GM21381 (cell line): Measurements from ENCODE around the gene CCNA1.
A peak's percentile ranks its signal among the peaks of the same experiment; 100 is the strongest.

Source experiments
- ATAC-seq: cut with Tn5 transposase; IDR thresholded peaks from one replicate; pipeline ENCODE4 v1.9.1; 2021; ENCODE audit warnings: mild to moderate bottlenecking, moderate library complexity; ENCODE audit not compliant: unreplicated experiment

CCNA1 gene

DNA sequence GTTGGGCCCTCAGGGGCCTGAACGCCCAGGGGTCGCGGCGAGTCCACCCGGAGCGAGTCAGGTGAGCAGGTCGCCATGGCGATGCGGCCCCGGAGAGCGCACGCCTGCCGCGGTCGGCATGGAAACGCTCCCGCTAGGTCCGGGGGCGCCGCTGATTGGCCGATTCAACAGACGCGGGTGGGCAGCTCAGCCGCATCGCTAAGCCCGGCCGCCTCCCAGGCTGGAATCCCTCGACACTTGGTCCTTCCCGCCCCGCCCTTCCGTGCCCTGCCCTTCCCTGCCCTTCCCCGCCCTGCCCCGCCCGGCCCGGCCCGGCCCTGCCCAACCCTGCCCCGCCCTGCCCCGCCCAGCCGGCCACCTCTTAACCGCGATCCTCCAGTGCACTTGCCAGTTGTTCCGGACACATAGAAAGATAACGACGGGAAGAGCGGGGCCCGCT lies at the start of gene CCNA1:
Gene CCNA1 (plus strand): TSS at position 390 of the 439 bp plus-strand sequence. CDS start 562 bp downstream, outside the sequence.
- ATAC-seq, result no peak

DNA sequence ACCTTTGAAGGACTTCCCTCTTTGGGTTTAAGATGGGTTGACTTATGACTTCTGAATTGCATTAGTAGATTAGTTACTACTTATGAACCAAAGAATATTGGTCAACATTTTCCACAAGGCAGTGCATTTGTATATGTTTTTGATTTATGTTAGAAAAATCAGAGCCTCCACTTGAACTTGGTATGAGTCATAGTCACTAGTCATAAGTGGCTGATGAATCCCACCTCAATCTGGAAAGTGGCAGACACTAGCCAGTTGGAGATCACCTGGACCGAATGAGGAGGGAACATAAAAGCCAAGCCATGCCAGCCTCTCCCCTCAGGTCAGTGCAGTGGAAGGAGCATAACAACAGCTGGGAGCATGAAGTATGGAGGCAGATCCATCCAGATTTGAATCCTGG lies 46.8 kb upstream of the CCNA1 start:
- no peak for ATAC-seq

DNA sequence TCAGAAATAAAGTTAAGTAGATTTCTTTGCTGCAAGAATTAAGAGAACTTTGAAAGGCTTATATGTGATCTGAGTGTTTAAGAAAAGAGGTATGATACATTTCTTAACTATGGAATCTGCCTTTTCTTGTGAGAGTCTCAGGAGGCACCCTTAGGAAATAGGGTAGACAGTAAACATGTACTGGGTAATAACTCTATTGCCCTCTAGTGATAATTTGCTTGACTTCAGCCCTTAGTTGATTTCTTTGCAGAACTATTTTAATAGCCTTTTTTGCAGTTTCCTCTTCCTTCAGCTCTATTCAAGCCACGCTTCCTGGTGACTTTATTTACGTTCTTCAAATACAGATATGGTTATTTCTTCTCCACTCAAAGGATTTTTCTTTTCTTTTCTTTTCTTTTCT lies 37.0 kb upstream of the CCNA1 start:
- ATAC-seq, result no peak

DNA sequence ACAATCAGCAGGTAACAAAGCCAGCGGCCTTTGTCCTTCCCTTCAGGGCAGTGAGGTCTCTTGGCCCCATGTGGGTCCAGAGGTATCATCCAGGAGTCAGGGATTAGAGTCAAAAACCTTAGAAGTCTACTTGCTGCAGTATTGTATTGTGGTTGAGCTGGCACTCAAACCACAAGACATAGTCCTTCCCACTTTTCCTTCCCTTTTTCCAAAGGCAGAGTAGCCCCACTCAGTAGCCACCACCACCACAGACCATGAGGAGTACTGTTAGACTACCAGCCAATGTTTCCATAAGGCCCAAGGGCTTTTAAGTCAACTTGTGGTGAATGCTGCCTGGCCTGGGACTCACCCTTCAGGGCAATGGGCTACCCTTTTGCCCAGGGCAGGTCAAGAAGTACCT lies 27.1 kb upstream of the CCNA1 start:
- no peak for ATAC-seq

DNA sequence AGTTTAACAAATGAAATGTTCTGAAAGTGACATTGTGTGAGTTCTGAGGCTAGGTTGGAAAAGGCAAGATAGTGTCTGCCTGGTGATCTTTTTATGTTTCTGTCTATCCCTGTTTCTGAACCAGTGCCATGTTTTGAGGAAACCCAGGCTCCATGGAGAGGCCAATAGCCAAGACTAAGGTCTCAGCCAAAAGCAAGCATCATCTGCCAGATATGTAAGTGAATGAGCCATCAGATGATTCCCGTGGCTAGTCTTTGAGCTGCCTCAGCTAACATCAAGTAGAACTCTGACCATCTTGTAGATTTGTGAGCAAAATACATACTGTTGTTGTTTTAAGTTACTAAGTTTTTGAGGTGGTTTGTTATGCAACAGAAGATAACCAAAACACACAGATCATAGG lies 19.6 kb upstream of the CCNA1 start:
- no peak for ATAC-seq

DNA sequence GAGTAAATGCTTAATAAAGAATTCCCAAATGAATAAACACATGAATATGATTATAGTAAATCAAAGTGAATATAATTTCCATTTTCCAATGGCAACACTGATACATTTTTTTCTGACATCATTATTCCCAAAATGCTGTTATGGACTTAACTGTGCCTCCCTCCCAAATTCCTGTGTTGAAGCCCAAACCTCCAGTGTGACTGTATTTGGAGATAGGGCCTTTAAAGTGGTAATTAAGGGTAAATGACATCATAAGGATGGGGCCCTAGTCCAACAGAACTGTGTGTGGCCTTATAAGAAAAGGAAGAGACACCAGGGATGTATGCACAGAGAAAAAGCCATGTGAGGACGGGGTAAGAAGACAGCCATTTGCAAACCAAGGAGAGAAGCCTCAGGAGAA lies 19.1 kb upstream of the CCNA1 start:
- no peak for ATAC-seq

DNA sequence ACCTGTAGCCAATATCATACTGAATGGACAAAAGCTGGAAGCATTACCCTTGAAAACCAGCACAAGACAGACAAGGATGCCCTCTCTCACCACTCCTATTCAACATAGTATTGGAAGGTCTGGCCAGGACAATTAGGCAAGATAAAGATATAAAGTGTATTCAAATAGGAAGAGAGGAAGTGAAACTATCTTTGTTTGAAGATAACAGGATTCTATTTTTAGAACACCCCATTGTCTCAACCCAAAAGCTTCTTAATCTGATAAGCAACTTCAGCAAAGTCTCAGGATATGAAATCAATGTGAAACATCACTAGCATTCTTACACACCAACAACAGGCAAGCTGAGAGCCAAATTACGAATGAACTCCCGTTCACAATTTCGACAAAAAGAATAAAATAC lies 17.8 kb upstream of the CCNA1 start:
- ATAC-seq, result no peak

DNA sequence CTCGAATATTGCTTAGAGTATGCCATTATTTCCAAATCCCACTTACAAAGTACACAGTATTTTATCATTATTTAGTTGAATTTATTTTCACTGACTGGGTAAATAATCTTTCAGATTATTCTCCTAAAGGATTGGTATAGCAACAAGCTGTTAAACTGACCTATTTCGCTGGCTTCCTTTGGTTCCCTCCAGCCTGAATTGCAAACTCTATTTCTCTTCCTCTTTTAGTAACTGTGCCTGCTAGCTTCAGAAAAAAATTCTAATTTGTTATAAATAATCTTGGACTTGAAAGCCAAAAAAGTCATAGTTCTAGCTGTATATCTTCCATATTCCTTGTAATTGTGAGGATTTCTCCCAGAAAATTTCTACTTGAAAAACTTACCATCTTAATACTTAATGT lies 15.0 kb upstream of the CCNA1 start:
- no peak for ATAC-seq

DNA sequence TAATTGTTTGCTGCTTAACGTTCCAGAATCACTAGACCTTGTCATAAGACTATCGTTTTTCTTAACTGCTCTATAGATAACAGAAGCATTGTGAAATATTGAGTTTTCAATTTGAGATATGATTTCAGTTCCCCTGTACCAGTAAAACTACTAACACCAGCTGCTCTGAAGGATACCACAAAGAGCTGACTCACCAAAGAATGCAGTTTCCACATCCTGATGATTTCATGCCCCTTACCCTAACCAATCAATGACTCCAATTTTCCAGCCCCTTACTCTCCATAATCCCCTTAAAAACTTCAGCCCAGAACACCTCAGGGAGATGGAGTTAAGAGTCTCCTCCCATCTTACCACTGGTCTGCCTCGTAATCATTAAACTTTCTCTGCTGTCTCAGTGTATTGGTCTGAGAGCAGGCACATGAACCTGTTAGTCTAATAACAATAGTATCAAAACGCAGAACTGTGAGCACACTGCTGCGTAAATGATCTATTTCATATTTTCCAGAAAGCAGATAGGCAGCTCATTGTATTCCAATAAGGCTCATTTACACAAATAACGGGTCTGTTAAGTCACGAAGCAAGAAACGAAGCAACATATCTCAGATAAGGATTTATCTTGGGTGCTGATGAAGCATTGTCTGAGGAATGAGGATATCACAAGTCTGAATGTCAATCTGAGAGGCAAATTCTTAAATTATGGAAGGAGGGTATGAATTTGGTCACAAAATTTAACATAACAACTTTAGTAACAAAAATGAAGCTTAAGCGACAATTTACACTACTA lies 14.1 kb upstream of the CCNA1 start:
- peak; percentile 90 for ATAC-seq

DNA sequence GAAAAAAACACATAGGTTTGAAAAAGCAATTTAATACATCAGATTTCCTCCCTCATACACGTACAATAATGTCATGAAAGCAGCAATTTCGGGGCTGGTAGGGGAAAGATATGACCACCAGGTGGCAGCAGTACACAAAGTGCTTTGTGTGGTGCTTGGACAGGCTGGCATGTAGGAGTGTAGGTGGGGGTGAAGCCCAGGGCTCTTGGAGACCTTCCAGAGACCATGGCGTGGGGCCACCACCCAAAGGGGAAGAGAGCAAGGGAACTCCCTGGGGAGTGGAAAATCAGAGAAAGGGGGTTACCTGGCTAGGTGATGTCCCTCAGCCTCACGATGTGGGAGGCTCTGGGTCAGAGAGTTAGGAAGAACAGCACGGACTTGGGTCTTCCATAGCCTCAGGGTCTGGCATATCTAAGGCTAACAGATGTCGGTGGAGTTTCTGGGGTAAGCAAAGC lies 11.8 kb upstream of the CCNA1 start:
- peak; percentile 69 for ATAC-seq

DNA sequence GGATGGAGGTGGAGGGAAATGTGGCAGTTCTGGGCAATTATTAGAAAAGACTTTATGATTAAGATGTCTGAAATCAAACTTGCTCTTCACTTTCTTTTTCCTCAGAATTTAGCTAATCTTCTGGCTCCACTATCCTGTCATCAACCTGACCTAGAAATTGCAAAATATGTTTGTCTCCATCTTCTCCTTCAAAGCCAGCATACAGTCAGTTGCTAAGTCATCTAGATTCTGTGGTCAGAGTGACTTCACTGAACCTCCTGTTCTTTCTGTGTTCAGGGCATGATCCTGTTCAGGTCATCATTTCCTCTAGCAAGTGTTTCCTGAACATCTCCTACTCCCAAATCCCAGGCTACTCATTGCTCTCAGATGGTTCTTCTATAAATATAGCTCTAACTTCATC lies 10.8 kb upstream of the CCNA1 start:
- ATAC-seq, result no peak

DNA sequence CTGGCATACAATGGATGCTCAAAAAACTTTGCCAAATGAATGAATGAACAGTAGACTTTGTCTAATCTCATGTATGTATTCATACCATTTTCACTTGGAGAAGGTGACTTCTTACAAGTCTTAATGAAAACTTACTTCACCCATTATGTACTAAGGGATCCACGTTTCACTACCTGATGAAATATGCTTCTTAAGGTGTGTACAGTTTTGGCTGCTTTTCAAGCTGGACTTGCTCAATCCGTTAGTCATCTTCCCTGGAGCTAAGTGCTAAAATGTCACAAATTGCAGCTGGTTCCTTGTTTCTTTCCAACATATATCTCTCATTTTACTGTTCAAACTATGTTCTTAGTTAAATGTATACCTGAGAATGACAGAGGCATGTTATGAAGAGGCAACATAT lies 4.2 kb upstream of the CCNA1 start:
- no peak for ATAC-seq

DNA sequence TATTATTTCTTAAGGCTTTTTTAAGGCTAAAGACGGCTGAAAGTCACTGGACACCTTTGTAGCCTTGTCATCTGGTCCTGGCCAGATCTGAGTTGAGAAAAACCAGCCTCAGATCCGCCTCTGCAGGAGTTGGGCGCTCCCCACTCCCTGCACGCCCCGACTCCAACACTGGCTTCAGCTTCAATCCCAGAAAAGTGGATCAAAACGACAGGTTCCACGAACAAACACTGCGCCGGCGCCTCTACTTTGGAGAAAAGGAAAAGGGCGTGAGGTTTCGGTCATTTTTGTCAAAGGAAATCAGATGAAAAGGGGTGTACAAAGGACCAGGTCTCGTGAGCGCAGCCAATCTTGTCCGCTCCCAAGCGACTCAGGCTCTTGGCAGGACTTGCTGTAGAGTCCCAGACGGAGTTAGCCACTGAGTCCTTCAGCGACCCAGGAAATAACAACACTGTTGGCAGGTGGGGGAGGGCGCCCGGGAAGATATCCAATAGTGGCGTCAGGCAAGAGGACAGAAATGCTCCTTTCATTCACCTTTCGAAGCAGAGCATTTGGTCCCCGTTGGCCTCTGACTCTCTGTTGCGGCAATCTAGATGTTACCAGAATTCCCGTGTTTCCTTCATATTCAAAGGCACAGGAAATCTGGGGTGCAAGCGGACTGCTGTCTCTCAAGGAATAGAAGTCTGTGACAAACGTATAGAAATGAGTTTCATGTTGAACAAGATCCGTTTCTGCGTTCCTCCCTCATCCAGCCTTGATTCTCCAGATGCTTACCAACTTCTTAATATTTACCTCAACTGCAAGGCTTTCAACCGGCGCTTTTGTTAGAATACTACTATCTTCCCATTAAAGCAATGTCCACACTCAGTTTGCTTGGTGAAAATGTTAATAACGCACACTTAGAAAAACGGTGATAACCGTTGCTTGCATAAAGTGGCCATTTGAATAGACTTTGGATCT lies 1.8 kb upstream of the CCNA1 start:
- ATAC-seq, result no peak

DNA sequence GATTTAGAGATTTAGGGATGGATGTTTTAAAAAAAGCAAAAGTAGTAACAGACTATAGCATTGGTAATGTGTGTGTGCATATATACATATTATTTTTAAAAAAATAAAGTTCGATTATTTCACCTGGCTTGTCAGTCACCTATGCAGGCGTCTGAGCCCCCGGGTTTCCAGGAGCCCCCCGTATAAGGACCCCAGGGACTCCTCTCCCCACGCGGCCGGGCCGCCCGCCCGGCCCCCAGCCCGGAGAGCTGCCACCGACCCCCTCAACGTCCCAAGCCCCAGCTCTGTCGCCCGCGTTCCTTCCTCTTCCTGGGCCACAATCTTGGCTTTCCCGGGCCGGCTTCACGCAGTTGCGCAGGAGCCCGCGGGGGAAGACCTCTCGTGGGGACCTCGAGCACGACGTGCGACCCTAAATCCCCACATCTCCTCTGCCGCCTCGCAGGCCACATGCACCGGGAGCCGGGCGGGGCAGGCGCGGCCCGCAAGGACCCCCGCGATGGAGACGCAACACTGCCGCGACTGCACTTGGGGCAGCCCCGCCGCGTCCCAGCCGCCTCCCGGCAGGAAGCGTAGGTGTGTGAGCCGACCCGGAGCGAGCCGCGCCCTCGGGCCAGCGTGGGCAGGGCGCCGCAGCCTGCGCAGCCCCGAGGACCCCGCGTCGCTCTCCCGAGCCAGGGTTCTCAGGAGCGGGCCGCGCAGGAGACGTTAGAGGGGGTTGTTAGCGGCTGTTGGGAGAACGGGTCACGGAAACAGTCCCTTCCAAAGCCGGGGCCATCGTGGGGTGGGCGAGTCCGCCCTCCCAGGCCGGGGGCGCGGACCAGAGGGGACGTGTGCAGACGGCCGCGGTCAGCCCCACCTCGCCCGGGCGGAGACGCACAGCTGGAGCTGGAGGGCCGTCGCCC lies 840 bp upstream of the CCNA1 start:
- ATAC-seq, result no peak

DNA sequence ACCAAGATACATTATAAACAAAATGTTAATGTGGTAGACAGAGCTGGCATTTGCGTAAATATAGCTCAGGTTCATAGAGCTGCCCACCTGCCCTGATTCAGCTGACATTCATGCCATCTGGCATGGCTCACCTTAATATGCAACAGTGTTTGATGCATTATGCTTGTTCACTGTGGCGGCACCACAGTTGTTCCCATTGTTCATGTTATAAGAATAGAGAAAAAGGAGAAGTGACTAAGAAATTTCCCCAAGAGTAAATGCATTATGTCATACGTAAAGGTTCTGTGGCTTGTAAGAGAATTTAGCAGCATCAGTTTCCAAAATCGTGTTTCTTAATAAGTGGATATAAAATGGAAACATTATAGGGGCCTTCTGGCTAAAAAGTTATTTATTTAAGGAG lies 4.5 kb downstream of the CCNA1 start:
- ATAC-seq, result no peak

DNA sequence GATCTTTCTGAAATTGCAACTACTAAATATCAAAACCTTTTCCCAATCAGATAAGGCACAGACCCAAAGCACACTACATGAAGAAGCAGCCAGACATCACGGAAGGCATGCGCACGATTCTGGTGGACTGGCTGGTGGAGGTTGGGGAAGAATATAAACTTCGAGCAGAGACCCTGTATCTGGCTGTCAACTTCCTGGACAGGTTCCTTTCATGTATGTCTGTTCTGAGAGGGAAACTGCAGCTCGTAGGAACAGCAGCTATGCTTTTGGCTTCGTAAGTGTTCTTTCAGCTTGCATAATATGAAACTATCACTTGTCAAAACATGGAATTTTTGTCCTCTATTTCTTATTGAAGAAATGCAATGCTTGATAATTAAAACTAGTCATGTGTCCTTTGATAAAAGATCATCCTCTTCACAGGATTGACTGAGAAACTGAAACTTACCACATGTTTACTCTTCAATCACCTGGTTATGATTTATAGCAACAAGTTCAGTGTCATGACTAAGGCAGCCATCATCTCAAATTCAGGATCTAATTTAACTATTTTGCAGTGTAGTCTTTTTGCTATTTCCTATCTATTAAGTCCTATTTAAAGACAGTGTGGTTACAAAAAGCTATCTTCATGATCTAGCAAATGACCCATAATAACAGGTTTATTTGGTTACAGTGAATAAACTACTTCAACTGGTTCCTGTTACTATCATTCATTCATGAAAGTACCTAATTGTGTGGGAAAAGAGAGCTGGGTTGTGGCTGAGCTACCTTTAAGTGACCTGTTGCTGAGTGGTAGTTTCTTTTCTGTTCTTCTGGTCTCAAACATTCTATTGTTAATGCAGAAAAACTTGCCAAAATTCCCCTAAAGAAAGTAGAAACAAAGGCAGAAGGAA lies 6.5 kb downstream of the CCNA1 start:
- ATAC-seq, result no peak

DNA sequence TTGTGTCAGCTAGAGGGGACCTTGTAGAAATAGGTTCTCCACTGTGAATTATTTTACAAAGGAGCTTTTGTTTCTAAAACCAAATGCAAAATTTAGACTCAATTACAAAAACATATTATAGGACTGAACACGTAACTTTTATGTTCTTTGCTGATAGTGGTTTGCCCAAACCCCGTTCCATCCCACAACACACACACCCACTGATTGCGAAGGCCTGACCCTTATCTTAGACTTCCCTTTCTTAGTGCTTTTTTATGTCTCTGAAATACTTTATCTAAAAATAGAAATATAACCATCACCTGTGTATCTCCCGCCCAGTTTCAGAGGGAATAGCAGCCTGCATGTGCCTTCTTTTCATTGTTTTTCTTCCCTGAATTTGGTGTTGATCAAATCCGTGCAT lies 13.0 kb downstream of the CCNA1 start:
- ATAC-seq, result no peak

DNA sequence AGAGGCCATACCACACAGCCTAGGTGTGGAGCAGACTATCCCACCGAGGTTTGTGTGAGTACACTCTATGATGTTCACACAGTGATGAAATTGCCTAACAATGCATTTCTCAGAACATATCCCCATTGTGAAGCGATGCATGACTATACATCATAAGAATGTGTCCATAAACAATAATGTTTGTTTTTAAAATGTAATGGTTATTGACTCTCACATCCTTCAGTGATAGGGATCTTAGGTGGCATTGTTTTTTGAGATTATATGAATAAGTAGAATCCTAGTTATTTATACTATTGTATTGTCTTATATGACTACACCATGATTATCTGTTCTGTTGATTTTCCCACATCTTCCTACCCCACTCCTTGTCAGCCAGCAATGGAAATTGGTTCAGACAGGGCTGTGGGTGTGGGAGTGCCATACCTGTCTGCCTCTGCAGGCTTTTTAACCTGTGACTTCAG lies 13.6 kb downstream of the CCNA1 start:
- no peak for ATAC-seq

DNA sequence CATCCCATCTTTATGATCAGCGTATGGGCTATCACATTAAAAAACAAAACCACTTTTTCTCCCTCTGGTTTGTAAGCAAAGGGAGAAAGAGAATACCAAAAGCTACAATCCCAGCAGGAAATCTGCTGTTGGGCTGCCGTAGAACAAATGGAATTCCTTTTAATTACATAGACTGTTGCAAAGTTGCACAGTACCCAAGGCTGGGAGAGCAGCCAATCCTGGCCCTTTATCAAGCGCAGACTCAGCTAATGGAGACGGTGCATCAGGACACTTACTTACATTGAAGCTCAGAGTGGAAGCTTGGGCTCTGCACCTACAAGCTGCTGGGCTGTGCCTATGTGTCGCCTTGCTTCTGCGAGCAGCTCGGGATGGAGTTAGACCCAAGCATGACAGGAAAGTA lies 15.2 kb downstream of the CCNA1 start:
- no peak for ATAC-seq

DNA sequence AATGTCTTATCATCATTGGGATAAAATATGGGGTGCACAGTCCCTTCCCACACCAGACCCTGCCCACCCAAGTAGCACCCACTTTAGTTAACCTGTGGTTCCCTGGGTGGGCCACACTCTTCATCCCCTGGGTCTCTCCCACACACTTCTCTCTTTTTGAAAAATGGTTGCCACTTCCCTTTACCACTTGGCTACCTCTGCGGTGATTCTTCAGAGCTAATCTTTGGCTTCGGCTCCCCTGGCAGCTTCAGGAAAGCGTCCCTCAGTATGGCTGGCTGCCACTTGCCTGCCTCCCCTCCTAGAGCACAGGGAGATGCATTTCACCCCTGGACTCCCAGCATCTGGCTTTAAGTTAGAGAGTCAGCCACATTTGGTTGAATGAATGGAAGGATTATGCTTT lies 18.2 kb downstream of the CCNA1 start:
- ATAC-seq, result no peak
